Measurements from ENCODE around the gene XRRA1. TPM values are rescaled to one million over a fixed set of nuclear protein-coding genes. Genes with fewer than 3 reads are reported as not detected.

Gene XRRA1
- total RNA-seq, 1 donor from 2014 or later: 8.9 TPM

GRCh38 chr11:74909812-74910211 is 39.1 kb downstream of the XRRA1 start:
- no peak overlapping the region for H3K4me2 ChIP-seq (ENCODE audit: low read length)
- no peak for DNase-seq (ENCODE audit: low read depth)
- H4K20me1 ChIP-seq (ENCODE audit: insufficient read depth, low read length): no peaks in the 10 kb centered on the region
- H3K9me3 Mint-ChIP-seq (ENCODE audit: unreplicated experiment): no peaks in the 10 kb centered on the region
- no peak for TF ChIP-seq EZH2 (IDR thresholded peaks at IDR 0.05; ENCODE audit: insufficient read depth, low read length)
- TF ChIP-seq, protein P1, sequence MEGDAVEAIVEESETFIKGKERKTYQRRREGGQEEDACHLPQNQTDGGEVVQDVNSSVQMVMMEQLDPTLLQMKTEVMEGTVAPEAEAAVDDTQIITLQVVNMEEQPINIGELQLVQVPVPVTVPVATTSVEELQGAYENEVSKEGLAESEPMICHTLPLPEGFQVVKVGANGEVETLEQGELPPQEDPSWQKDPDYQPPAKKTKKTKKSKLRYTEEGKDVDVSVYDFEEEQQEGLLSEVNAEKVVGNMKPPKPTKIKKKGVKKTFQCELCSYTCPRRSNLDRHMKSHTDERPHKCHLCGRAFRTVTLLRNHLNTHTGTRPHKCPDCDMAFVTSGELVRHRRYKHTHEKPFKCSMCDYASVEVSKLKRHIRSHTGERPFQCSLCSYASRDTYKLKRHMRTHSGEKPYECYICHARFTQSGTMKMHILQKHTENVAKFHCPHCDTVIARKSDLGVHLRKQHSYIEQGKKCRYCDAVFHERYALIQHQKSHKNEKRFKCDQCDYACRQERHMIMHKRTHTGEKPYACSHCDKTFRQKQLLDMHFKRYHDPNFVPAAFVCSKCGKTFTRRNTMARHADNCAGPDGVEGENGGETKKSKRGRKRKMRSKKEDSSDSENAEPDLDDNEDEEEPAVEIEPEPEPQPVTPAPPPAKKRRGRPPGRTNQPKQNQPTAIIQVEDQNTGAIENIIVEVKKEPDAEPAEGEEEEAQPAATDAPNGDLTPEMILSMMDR (IDR thresholded peaks at IDR 0.05; ENCODE audit: insufficient read depth, low read depth, low read length): no peak
- H3K9me3 ChIP-seq (ENCODE audit: insufficient read depth, low read depth, low read length): no peaks in the 10 kb centered on the region
- H3K27ac Mint-ChIP-seq (ENCODE audit: unreplicated experiment): no peak overlapping the region
- peaks cover 10% of the 10 kb centered on the region for H3K36me3 Mint-ChIP-seq (ENCODE audit: low read depth, unreplicated experiment)
- H3K27ac ChIP-seq (ENCODE audit: low read depth, low read length): no peak overlapping the region
- H3K79me2 ChIP-seq (ENCODE audit: insufficient read depth, low read length): no peaks in the 10 kb centered on the region
- no peaks in the 10 kb centered on the region for H3K27me3 Mint-ChIP-seq (ENCODE audit: low read depth, unreplicated experiment)
- H2AFZ ChIP-seq (ENCODE audit: low read depth, low read length): no peak overlapping the region
- no peaks in the 10 kb centered on the region for H3K4me1 ChIP-seq (ENCODE audit: insufficient read depth, low read length)
- H3K9ac ChIP-seq (ENCODE audit: low read length): no peak overlapping the region
- no peak overlapping the region for H3K4me3 Mint-ChIP-seq (ENCODE audit: unreplicated experiment)
- no peaks in the 10 kb centered on the region for H3K27me3 ChIP-seq (ENCODE audit: insufficient read depth, low read length)
- FAIRE-seq: no peak
- no peaks in the 10 kb centered on the region for H3K4me1 Mint-ChIP-seq (ENCODE audit: low read depth, unreplicated experiment)
- no peak overlapping the region for H3K4me3 ChIP-seq (ENCODE audit: insufficient read depth, low read depth, low read length)
- peaks cover 8% of the 10 kb centered on the region for H3K36me3 ChIP-seq (ENCODE audit: insufficient read depth, low read length)

DNA sequence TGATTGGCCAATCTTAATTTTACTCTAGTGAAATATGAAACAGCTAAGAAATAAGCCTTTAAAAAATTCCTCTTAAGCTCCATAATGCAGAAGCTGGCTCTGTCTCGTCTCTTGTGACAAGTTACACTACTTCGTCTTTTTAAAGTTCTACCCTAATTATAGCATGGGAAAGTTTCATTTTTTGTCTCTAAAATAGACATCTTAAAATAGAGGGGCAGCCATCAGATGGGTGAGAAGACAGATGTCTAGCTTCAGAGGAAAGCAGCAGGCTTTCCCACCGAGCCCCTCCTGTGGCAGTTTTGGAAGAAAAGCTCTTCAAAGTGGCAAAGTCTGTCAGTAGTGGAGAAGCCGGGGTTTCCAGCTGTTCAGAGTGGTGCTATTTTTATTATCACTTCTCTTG is 39.5 kb downstream of the XRRA1 start:
- H3K4me2 ChIP-seq (ENCODE audit: low read length): no peak overlapping the region
- no peaks in the 10 kb centered on the region for H3K9me3 Mint-ChIP-seq (ENCODE audit: unreplicated experiment)

DNA sequence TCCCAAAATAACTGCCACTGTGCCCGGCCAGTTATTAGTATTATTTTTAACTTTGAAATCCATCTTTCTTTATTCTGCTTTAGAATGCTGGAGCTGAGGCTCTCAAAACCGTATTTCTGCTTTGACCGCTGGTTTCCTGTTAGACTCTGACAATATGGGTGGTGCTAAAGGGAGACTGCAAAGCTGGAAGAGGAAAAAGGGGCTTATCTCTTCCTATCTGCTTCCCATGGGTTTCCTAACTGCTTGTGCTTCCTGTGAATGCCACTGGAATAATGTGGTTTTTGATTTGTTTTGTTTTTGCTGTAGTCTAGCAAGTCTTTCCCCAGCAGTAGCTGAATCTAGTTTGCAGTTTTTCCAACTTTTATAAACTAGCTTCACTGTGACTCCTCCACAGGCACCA is 43.6 kb downstream of the XRRA1 start:
- no peaks in the 10 kb centered on the region for H3K27me3 Mint-ChIP-seq (ENCODE audit: low read depth, unreplicated experiment)
- H3K4me2 ChIP-seq (ENCODE audit: low read length): no peak overlapping the region
- TF ChIP-seq, protein P1 (IDR thresholded peaks at IDR 0.05; ENCODE audit: insufficient read depth, low read depth, low read length): no peak
- no peak for TF ChIP-seq EZH2 (IDR thresholded peaks at IDR 0.05; ENCODE audit: insufficient read depth, low read length)
- no peaks in the 10 kb centered on the region for H4K20me1 ChIP-seq (ENCODE audit: insufficient read depth, low read length)
- H3K36me3 Mint-ChIP-seq (ENCODE audit: low read depth, unreplicated experiment): peaks cover 18% of the 10 kb centered on the region
- no peak overlapping the region for H3K4me3 Mint-ChIP-seq (ENCODE audit: unreplicated experiment)
- no peaks in the 10 kb centered on the region for H3K4me1 Mint-ChIP-seq (ENCODE audit: low read depth, unreplicated experiment)
- no peaks in the 10 kb centered on the region for H3K4me1 ChIP-seq (ENCODE audit: insufficient read depth, low read length)
- FAIRE-seq: no peak
- H2AFZ ChIP-seq (ENCODE audit: low read depth, low read length): no peak overlapping the region
- no peaks in the 10 kb centered on the region for H3K27me3 ChIP-seq (ENCODE audit: insufficient read depth, low read length)
- no peak overlapping the region for H3K4me3 ChIP-seq (ENCODE audit: insufficient read depth, low read depth, low read length)
- H3K9me3 ChIP-seq (ENCODE audit: insufficient read depth, low read depth, low read length): peaks cover 2% of the 10 kb centered on the region
- peaks cover 3% of the 10 kb centered on the region for H3K36me3 ChIP-seq (ENCODE audit: insufficient read depth, low read length)
- H3K79me2 ChIP-seq (ENCODE audit: insufficient read depth, low read length): no peaks in the 10 kb centered on the region
- no peak overlapping the region for H3K27ac Mint-ChIP-seq (ENCODE audit: unreplicated experiment)
- H3K27ac ChIP-seq (ENCODE audit: low read depth, low read length): no peak overlapping the region
- H3K9ac ChIP-seq (ENCODE audit: low read length): no peak overlapping the region
- no peak for DNase-seq (ENCODE audit: low read depth)
- peaks cover 7% of the 10 kb centered on the region for H3K9me3 Mint-ChIP-seq (ENCODE audit: unreplicated experiment)

More for the DNA sequence above, 39.5 kb downstream of the XRRA1 start:
- H3K27me3 Mint-ChIP-seq (ENCODE audit: low read depth, unreplicated experiment): no peaks in the 10 kb centered on the region
- H2AFZ ChIP-seq (ENCODE audit: low read depth, low read length): no peak overlapping the region
- no peaks in the 10 kb centered on the region for H3K79me2 ChIP-seq (ENCODE audit: insufficient read depth, low read length)
- H3K36me3 ChIP-seq (ENCODE audit: insufficient read depth, low read length): peaks cover 8% of the 10 kb centered on the region
- H3K4me3 Mint-ChIP-seq (ENCODE audit: unreplicated experiment): no peak overlapping the region
- H3K4me1 Mint-ChIP-seq (ENCODE audit: low read depth, unreplicated experiment): no peaks in the 10 kb centered on the region
- no peaks in the 10 kb centered on the region for H3K27me3 ChIP-seq (ENCODE audit: insufficient read depth, low read length)
- peaks cover 9% of the 10 kb centered on the region for H3K36me3 Mint-ChIP-seq (ENCODE audit: low read depth, unreplicated experiment)
- no peak overlapping the region for H3K27ac Mint-ChIP-seq (ENCODE audit: unreplicated experiment)
- DNase-seq (ENCODE audit: low read depth) (no peak), FAIRE-seq (no peak)
- H3K9me3 ChIP-seq (ENCODE audit: insufficient read depth, low read depth, low read length): no peaks in the 10 kb centered on the region
- H3K9ac ChIP-seq (ENCODE audit: low read length): no peak overlapping the region
- no peak for TF ChIP-seq EZH2 (IDR thresholded peaks at IDR 0.05; ENCODE audit: insufficient read depth, low read length)
- TF ChIP-seq, protein P1 (IDR thresholded peaks at IDR 0.05; ENCODE audit: insufficient read depth, low read depth, low read length): no peak
- no peaks in the 10 kb centered on the region for H3K4me1 ChIP-seq (ENCODE audit: insufficient read depth, low read length)
- no peaks in the 10 kb centered on the region for H4K20me1 ChIP-seq (ENCODE audit: insufficient read depth, low read length)
- H3K4me3 ChIP-seq (ENCODE audit: insufficient read depth, low read depth, low read length): no peak overlapping the region
- H3K27ac ChIP-seq (ENCODE audit: low read depth, low read length): no peak overlapping the region

Data from astrocyte (in vitro differentiated cells and primary cell).